Hepatocyte (in vitro differentiated cells): ENCODE data around the gene SDSL. TPM values are rescaled to one million over a fixed set of nuclear protein-coding genes. Genes with fewer than 3 reads are reported as not detected.

ENCODE experiments used
- DNase-seq: peaks from one replicate; pipeline ENCODE4 v3.0.0-alpha.2; 2016; ENCODE audit warnings: low spot score
- H2AFZ ChIP-seq: fragments of 200-600 bp; sonication (generic); 2 replicates; pipeline ENCODE4 v1.6.0; 2016; ENCODE audit warnings: antibody characterized with exemption, mild to moderate bottlenecking
- H3K27ac ChIP-seq: fragments of 200-600 bp; sonication (generic); 2 replicates; pipeline ENCODE4 v1.5.1; 2016; ENCODE audit warnings: mild to moderate bottlenecking
- H3K27me3 ChIP-seq: fragments of 200-600 bp; sonication (generic); 2 replicates; pipeline ENCODE4 v1.6.1; 2016
- H3K36me3 ChIP-seq: fragments of 200-600 bp; sonication (generic); replicated peaks from 2 replicates; pipeline ENCODE4 v1.5.1; 2016; ENCODE audit warnings: low read depth; ENCODE audit not compliant: insufficient read depth
- H3K4me1 ChIP-seq: fragments of 200-600 bp; sonication (generic); 2 replicates; pipeline ENCODE4 v1.5.1; 2016; ENCODE audit warnings: mild to moderate bottlenecking, moderate library complexity; ENCODE audit not compliant: insufficient read depth
- H3K4me2 ChIP-seq: fragments of 200-600 bp; sonication (generic); 2 replicates; pipeline ENCODE4 v1.6.0; 2016
- H3K4me3 ChIP-seq: fragments of 200-600 bp; sonication (generic); 2 replicates; pipeline ENCODE4 v1.5.1; 2016; ENCODE audit warnings: mild to moderate bottlenecking
- H3K79me2 ChIP-seq: fragments of 200-600 bp; sonication (generic); 2 replicates; pipeline ENCODE4 v1.6.0; 2017; ENCODE audit warnings: mild to moderate bottlenecking
- H3K9me2 ChIP-seq: fragments of 200-600 bp; sonication (generic); replicated peaks from 2 replicates; pipeline ENCODE4 v1.6.0; 2017; ENCODE audit warnings: mild to moderate bottlenecking; ENCODE audit not compliant: insufficient read depth
- H3K9me3 ChIP-seq: fragments of 200-600 bp; sonication (generic); 2 replicates; pipeline ENCODE4 v1.5.1; 2016; ENCODE audit warnings: low read depth, mild to moderate bottlenecking
- H4K20me1 ChIP-seq: fragments of 200-600 bp; sonication (generic); 2 replicates; pipeline ENCODE4 v1.6.0; 2016; ENCODE audit warnings: mild to moderate bottlenecking; ENCODE audit not compliant: insufficient read depth, poor library complexity, severe bottlenecking
- CTCF ChIP-seq: fragments of 200-600 bp; sonication (generic); IDR thresholded peaks from 2 replicates; pipeline ENCODE4 v1.5.1; 2016; ENCODE audit warnings: antibody characterized with exemption, mild to moderate bottlenecking; ENCODE audit not compliant: poor library complexity
- EZH2 ChIP-seq: fragments of 200-600 bp; sonication (generic); IDR thresholded peaks from 2 replicates; pipeline ENCODE4 v1.6.1; 2016; ENCODE audit warnings: antibody characterized with exemption, mild to moderate bottlenecking, borderline replicate concordance
- EZH2phosphoT487 ChIP-seq: fragments of 200-600 bp; sonication (generic); IDR thresholded peaks from one replicate; pipeline ENCODE4 v1.6.1; 2018; ENCODE audit warnings: antibody characterized with exemption, mild to moderate bottlenecking, low read depth, moderate library complexity; ENCODE audit not compliant: unreplicated experiment, severe bottlenecking
- WGBS: methylation state at CpG from one replicate; pipeline ENCODE4 v1.1.6; 2016; ENCODE audit warnings: low lambda C conversion rate; ENCODE audit errors: missing lambda C conversion rate; 5-methylcytosine and 5-hydroxymethylcytosine counted together
- polyA plus RNA-seq: library from polyadenylated mRNA; unstranded; fragments of >200 nt; fragmentation: Nextera tagmentation; extraction: Ambion mirVana; gene quantifications from 2 replicates; pipeline ENCODE4 v1.2.1, GENCODE V29; 2016
- total RNA-seq: library from RNA; depleted of rRNA; stranded (reverse); fragments of >200 nt; gene quantifications from 2 replicates; pipeline ENCODE4 v1.2.3, GENCODE V29; 2014

The SDSL gene
- total and polyA plus RNA-seq, 2 experiments from 2014 or later: 10.3 to 26.7 TPM

GRCh38 chr12:113472191-113473121 is 50.3 kb downstream of the SDSL start:
- Histone ChIP-seq H3K4me2 (no peak overlapping the region), H4K20me1 (no peaks in the 10 kb centered on the region), H3K9me2 (no peaks in the 10 kb centered on the region), H3K4me1 (peaks cover 4% of the 10 kb centered on the region), H3K79me2 (no peaks in the 10 kb centered on the region), H3K36me3 (no peaks in the 10 kb centered on the region), H3K27me3 (peaks cover 94% of the 10 kb centered on the region), H3K4me3 (no peak overlapping the region), H3K27ac (no peak overlapping the region), H3K9me3 (no peaks in the 10 kb centered on the region), H2AFZ (no peak overlapping the region)
- WGBS: 4% methylated on average over 28 of the region's 51 CpGs
- TF ChIP-seq EZH2phosphoT487: no peak
- TF ChIP-seq EZH2: no peak
- TF ChIP-seq CTCF: no peak
- DNase-seq: no peak

DNA sequence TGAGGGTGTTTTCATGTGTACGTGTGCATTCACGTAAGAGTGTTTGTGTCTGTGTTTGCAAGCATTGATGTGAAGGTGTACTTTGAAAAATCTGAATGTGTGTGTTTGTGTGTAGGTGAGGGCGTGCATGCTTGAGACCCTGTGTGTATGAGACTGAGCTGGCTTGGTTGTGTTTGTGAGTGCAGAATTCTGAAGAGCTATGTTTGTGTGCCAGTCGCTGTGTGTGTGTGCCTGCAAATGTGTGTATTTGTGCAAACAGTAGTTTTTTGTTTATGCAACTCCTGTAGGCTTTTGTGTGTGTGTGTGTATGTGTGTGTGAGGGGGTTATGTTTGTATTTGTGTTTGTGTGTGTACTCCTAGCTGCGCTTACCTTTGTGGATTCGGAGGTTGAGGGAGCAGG is 51.2 kb downstream of the SDSL start:
- H3K4me3 ChIP-seq: no peak overlapping the region
- no peaks in the 10 kb centered on the region for H3K79me2 ChIP-seq
- WGBS: 15% methylated on average over 6 of the region's 6 CpGs
- no peaks in the 10 kb centered on the region for H3K4me1 ChIP-seq
- H3K9me2 ChIP-seq: no peaks in the 10 kb centered on the region
- no peak overlapping the region for H3K27ac ChIP-seq
- TF ChIP-seq EZH2 (no peak), CTCF (no peak), EZH2phosphoT487 (peak; percentile 6)
- no peaks in the 10 kb centered on the region for H3K9me3 ChIP-seq
- no peaks in the 10 kb centered on the region for H4K20me1 ChIP-seq
- no peak overlapping the region for H2AFZ ChIP-seq
- DNase-seq: no peak
- no peaks in the 10 kb centered on the region for H3K36me3 ChIP-seq
- H3K4me2 ChIP-seq: no peak overlapping the region
- peaks cover 94% of the 10 kb centered on the region for H3K27me3 ChIP-seq

GRCh38 chr12:113473942-113474341 is 51.8 kb downstream of the SDSL start:
- Histone ChIP-seq H3K27ac (no peak overlapping the region), H3K79me2 (no peaks in the 10 kb centered on the region), H3K36me3 (no peaks in the 10 kb centered on the region), H4K20me1 (no peaks in the 10 kb centered on the region), H2AFZ (no peak overlapping the region), H3K4me2 (no peak overlapping the region), H3K4me1 (no peaks in the 10 kb centered on the region), H3K4me3 (no peak overlapping the region), H3K9me2 (no peaks in the 10 kb centered on the region), H3K27me3 (peaks cover 94% of the 10 kb centered on the region), H3K9me3 (no peaks in the 10 kb centered on the region)
- no peak for DNase-seq
- no peak for TF ChIP-seq CTCF
- peak; percentile 50 for TF ChIP-seq EZH2
- WGBS: 0% methylated on average over 9 of the region's 9 CpGs
